ENCODE data around the gene GGT1.

GRCh38 chr22:24588381-24588756 lies 14.6 kb upstream of the GGT1 start:
- no peak for TF ChIP-seq CTCF (IDR thresholded peaks at IDR 0.05; ENCODE audit: poor library complexity)
- no peak for TF ChIP-seq EZH2 (IDR thresholded peaks at IDR 0.05; ENCODE audit: borderline replicate concordance)
- no peak for TF ChIP-seq EZH2phosphoT487 (IDR thresholded peaks at IDR 0.05; ENCODE audit: low read depth, severe bottlenecking, unreplicated experiment)

All from hepatocyte (in vitro differentiated cells).